ENCODE data around the gene DOCK2.

Gene DOCK2

DNA sequence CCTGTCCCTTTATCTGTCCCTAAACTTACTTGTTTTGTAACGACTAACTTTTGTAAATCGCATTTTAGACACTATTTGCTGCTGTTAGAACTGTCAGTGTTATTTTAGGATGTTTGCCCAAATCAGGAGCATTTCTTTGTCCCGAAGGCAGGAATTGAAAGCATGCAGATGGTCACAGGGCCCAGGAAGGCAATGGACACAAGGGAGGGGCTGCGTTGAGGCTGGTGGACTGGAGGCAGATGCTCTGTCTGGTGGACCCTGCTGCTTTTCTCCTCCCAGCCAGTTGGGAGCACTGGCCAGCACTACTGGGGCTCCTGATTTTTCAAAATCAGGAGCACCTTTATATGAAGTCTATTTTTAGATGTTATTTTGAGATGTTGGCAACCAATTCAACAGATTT is 31.7 kb downstream of the DOCK2 start:
- Histone ChIP-seq H3K4me3 (ENCODE audit: severe bottlenecking) (no peak overlapping the region), H3K36me3 (ENCODE audit: low read depth) (no peaks in the 10 kb centered on the region), H3K27ac (ENCODE audit: poor library complexity, severe bottlenecking) (no peak overlapping the region), H3K9me3 (ENCODE audit: severe bottlenecking) (no peaks in the 10 kb centered on the region), H3K4me1 (ENCODE audit: insufficient read depth, poor library complexity, severe bottlenecking) (peaks cover 6% of the 10 kb centered on the region), H3K27me3 (ENCODE audit: insufficient read depth, poor library complexity, severe bottlenecking) (no peaks in the 10 kb centered on the region)
- DNase-seq (ENCODE audit: low spot score) (no peak), ATAC-seq (ENCODE audit: low read depth) (peak; percentile 35; the same call in 2 of the 3 replicates)
- TF ChIP-seq CTCF (IDR thresholded peaks at IDR 0.05; ENCODE audit: poor library complexity, severe bottlenecking): no peak

- no peak overlapping the region for H3K27ac ChIP-seq (ENCODE audit: poor library complexity, severe bottlenecking)
- no peak overlapping the region for H3K4me3 ChIP-seq (ENCODE audit: severe bottlenecking)
- H3K9me3 ChIP-seq (ENCODE audit: severe bottlenecking): no peaks in the 10 kb centered on the region
- peaks cover 6% of the 10 kb centered on the region for H3K4me1 ChIP-seq (ENCODE audit: insufficient read depth, poor library complexity, severe bottlenecking)
- no peak for TF ChIP-seq CTCF (IDR thresholded peaks at IDR 0.05; ENCODE audit: poor library complexity, severe bottlenecking)
- H3K27me3 ChIP-seq (ENCODE audit: insufficient read depth, poor library complexity, severe bottlenecking): no peaks in the 10 kb centered on the region
- no peak for DNase-seq (ENCODE audit: low spot score)
- ATAC-seq (ENCODE audit: low read depth): no peak
- H3K36me3 ChIP-seq (ENCODE audit: low read depth): no peaks in the 10 kb centered on the region
Measured at GRCh38 chr5:169670769-169671525, 33.9 kb downstream of the DOCK2 start.

DNA sequence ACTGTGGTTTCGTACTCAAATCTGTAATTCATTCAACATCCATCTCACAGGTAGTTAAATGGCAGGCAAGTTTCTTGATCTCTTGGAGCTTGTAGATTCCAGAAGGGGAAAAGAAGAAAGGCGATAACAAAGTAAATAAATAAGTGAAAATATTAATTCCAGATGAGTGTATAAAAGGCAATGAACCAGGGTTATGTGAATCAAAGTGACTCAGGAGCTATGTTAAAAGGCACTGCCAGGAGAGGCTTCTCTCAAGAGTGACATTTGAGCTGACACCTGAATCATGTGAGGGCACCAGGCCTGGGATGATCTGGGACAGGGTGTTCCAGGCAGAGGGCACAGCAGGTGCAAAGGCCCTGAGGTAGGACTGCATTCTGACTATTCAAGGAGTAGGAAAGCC is 45.0 kb downstream of the DOCK2 start:
- H3K36me3 ChIP-seq (ENCODE audit: low read depth): no peaks in the 10 kb centered on the region
- no peak overlapping the region for H3K4me3 ChIP-seq (ENCODE audit: severe bottlenecking)
- no peaks in the 10 kb centered on the region for H3K4me1 ChIP-seq (ENCODE audit: insufficient read depth, poor library complexity, severe bottlenecking)
- H3K9me3 ChIP-seq (ENCODE audit: severe bottlenecking): no peaks in the 10 kb centered on the region
- no peak overlapping the region for H3K27ac ChIP-seq (ENCODE audit: poor library complexity, severe bottlenecking)
- ATAC-seq (ENCODE audit: low read depth) (no peak), DNase-seq (ENCODE audit: low spot score) (no peak)
- no peak for TF ChIP-seq CTCF (IDR thresholded peaks at IDR 0.05; ENCODE audit: poor library complexity, severe bottlenecking)
- no peaks in the 10 kb centered on the region for H3K27me3 ChIP-seq (ENCODE audit: insufficient read depth, poor library complexity, severe bottlenecking)

GRCh38 chr5:169686137-169686536 is 49.1 kb downstream of the DOCK2 start:
- ATAC-seq (ENCODE audit: low read depth) (no peak), DNase-seq (ENCODE audit: low spot score) (no peak)
- H3K27ac ChIP-seq (ENCODE audit: poor library complexity, severe bottlenecking): no peak overlapping the region
- no peaks in the 10 kb centered on the region for H3K4me1 ChIP-seq (ENCODE audit: insufficient read depth, poor library complexity, severe bottlenecking)
- H3K27me3 ChIP-seq (ENCODE audit: insufficient read depth, poor library complexity, severe bottlenecking): no peaks in the 10 kb centered on the region
- H3K4me3 ChIP-seq (ENCODE audit: severe bottlenecking): no peak overlapping the region
- H3K36me3 ChIP-seq (ENCODE audit: low read depth): no peaks in the 10 kb centered on the region
- H3K9me3 ChIP-seq (ENCODE audit: severe bottlenecking): no peaks in the 10 kb centered on the region
- TF ChIP-seq CTCF (IDR thresholded peaks at IDR 0.05; ENCODE audit: poor library complexity, severe bottlenecking): no peak

DNA sequence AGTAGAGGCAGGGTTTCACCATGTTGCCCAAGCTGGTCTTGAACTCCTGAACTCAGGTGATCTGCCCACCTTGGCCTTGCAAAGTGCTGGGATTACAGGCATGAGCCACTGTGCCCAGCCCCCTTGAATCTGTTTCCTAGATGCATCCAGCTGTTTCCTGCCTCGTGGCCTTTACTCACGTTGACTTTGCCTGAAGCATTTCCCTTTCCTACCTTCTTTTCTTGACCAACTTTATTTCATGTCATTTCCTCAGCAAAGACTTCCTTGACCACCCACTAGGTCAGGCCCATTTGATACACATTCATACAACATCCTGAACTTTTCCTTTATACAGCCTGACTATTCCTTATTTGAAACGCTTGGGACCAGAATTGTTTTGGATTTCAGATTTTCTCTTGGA is 51.0 kb downstream of the DOCK2 start:
- Histone ChIP-seq H3K4me1 (ENCODE audit: insufficient read depth, poor library complexity, severe bottlenecking) (no peaks in the 10 kb centered on the region), H3K36me3 (ENCODE audit: low read depth) (no peaks in the 10 kb centered on the region), H3K4me3 (ENCODE audit: severe bottlenecking) (no peak overlapping the region), H3K27me3 (ENCODE audit: insufficient read depth, poor library complexity, severe bottlenecking) (no peaks in the 10 kb centered on the region), H3K27ac (ENCODE audit: poor library complexity, severe bottlenecking) (no peak overlapping the region), H3K9me3 (ENCODE audit: severe bottlenecking) (no peaks in the 10 kb centered on the region)
- DNase-seq (ENCODE audit: low spot score) (no peak), ATAC-seq (ENCODE audit: low read depth) (no peak)
- TF ChIP-seq CTCF (IDR thresholded peaks at IDR 0.05; ENCODE audit: poor library complexity, severe bottlenecking): no peak
